Skeletal muscle tissue (tissue), 4 donors: ENCODE data around the gene SH2D2A. TPM values are rescaled to one million over a fixed set of nuclear protein-coding genes. Genes with fewer than 3 reads are reported as not detected.

ENCODE experiments used
- H3K27ac ChIP-seq: one replicate; pipeline ENCODE4 v1.7.0; 2013; ENCODE audit warnings: mild to moderate bottlenecking, low read depth, low read length, inconsistent platforms
- H3K27me3 ChIP-seq, 3 donors: one replicate each; pipeline ENCODE4 v1.7.0; 2013; ENCODE audit warnings: low read length in 3 of 3; ENCODE audit not compliant: control insufficient read depth in 3 of 3, insufficient read depth in 3 of 3
- H3K36me3 ChIP-seq, 3 donors: one replicate each; pipeline ENCODE4 v1.7.0; 2013; ENCODE audit warnings: low read length in 3 of 3; ENCODE audit not compliant: control insufficient read depth in 3 of 3, insufficient read depth in 3 of 3
- H3K4me1 ChIP-seq, 3 donors: one replicate each; pipeline ENCODE4 v1.7.0; 2013; ENCODE audit warnings: low read length in 3 of 3, mild to moderate bottlenecking in 3 of 3; ENCODE audit not compliant: control insufficient read depth in 3 of 3, insufficient read depth in 3 of 3
- H3K4me3 ChIP-seq, 3 donors: one replicate each; pipeline ENCODE4 v1.7.0; 2013; ENCODE audit warnings: low read length in 3 of 3
- H3K9ac ChIP-seq, 3 donors: one replicate each; pipeline ENCODE4 v1.7.0; 2013; ENCODE audit warnings: low read length in 3 of 3, mild to moderate bottlenecking in 3 of 3, moderate library complexity in 2 of 3, low read depth in 1 of 3
- H3K9me3 ChIP-seq, 3 donors: one replicate each; pipeline ENCODE4 v1.7.0; 2013; ENCODE audit warnings: low read length in 3 of 3; ENCODE audit not compliant: control insufficient read depth in 3 of 3
- total RNA-seq: library from RNA; depleted of rRNA; stranded (reverse); fragments of >200 nt; gene quantifications from one replicate; pipeline ENCODE4 v1.2.3, GENCODE V29; 2014
- donor health status: Osteomylitis.

The SH2D2A gene
- not detected for total RNA-seq

DNA sequence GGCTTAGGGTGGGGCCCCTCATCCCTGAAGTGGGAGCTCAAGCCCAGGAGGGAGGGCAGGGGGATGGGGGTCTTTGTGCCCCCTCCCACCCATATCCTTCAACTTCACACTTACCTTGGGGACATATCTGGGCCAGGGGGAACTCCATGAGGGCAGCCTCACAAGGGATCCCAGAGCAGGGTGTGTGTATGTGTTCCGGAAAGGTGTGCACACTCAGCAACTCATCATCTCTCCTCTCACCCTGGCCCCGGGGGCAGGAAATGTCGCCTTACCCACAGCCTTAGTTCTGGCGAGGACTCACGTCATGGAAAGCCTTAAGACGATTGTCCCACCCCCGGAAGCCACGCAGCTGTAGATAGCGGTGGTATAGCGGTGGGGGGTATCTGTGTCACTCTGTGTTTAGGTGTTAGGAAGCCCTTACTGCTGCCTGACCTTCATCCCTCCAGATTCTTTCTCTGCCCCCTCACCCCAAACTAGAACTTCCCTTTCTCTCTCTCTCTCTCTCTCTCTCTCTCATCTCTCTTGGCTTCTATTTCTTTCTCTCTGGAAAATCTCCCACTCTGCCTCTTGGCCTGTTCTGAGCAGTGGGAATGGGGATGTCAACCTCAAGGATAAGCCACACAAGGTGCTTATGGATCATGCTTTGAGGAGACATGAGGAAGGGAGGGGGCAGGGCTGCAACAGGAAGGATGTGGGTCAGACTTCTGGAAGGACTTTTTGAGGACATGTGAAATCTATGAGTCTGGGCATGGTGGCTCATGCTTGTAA lies at the start of gene SH2D2A:
Gene SH2D2A, minus strand, starts transcription at position 288 of the 768 bp plus-strand sequence. Its CDS starts 140 bp downstream, at position 148.
- H3K4me1 ChIP-seq = peaks cover 18 to 26% (median 23%) of the 10 kb centered on the region in 3 donors
- no peaks in the 10 kb centered on the region for H3K9me3 ChIP-seq
- H3K27me3 ChIP-seq = peaks cover 6 to 15% (median 7%) of the 10 kb centered on the region in 3 donors
- no peaks in the 10 kb centered on the region for H3K36me3 ChIP-seq
- peak within 1 kb of the TSS; percentile 43 to 59 (median 54) for H3K9ac ChIP-seq
- peak within 1 kb of the TSS; percentile 32 to 65 (median 54) for H3K4me3 ChIP-seq
- H3K27ac ChIP-seq = peak within 1 kb of the TSS; percentile 70

DNA sequence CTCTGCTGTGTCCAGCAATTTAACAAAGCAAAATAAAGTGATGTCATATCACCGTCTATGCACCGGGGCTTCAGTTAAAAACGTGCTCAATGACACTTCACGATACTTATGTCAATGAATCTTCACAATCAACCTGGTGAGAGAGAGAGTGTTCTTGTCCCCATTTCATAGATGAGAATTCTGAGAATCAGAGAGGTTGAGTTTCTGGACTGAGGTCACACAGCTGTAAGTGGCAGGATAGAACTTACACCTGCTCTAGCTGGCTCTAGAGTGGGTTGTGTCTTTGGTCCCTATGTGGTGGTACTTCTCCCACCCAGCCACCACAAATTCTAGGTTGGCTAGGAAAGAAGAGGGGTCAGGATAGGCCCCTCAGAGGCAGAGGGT lies 49.2 kb upstream of the SH2D2A start:
- Histone ChIP-seq H3K27me3 (peaks cover 31 to 54% (median 43%) of the 10 kb centered on the region in 3 donors), H3K4me1 (no peaks in the 10 kb centered on the region), H3K27ac (no peak overlapping the region), H3K9ac (no peak overlapping the region), H3K36me3 (no peaks in the 10 kb centered on the region), H3K4me3 (no peak overlapping the region), H3K9me3 (no peaks in the 10 kb centered on the region)

DNA sequence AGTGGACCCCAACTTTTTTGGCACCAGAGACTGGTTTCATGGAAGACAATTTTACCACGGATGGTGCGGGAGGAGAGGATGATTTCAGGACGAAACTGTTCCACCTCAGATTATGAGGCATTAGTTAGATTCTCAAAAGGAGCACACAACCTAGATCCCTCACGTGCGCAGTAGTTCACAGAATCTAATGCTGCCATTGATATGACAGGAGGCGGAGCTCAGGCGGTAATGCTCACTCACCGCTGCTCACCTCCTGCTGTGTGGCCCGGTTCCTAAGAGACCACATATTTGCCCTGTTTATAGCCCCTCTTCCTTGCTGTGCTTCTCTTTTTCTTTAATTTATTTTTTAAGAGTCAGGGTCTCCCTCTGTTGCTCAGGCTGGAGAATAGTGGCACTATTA lies 48.6 kb upstream of the SH2D2A start:
- H3K36me3 ChIP-seq = no peaks in the 10 kb centered on the region
- H3K27ac ChIP-seq = no peak overlapping the region
- no peak overlapping the region for H3K9ac ChIP-seq
- peaks cover 35 to 59% (median 47%) of the 10 kb centered on the region in 3 donors for H3K27me3 ChIP-seq
- H3K4me3 ChIP-seq = no peak overlapping the region
- H3K4me1 ChIP-seq = peaks cover 2% of the 10 kb centered on the region in 3 donors
- no peaks in the 10 kb centered on the region for H3K9me3 ChIP-seq

DNA sequence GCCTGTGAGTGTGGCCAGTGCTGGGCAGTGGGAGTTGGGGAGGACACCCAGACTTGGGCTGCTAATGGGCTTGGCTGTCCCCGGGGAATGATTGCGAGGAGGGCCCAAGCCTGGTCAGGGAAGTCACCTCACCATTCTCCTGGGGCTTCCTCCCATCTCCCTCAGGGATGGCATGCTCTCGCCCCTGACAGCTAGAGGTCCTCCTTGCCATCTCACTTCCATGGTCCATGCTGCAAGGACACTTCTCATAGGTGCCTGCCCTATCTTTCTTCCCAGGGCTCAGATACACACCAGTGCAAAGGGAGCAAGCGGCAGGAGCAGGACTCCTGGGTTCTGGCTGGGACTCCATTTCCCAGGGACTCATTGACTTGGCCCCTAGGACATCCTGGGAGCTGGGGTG lies 48.1 kb upstream of the SH2D2A start:
- peaks cover 40 to 64% (median 51%) of the 10 kb centered on the region in 3 donors for H3K27me3 ChIP-seq
- H3K9ac ChIP-seq = no peak overlapping the region
- no peak overlapping the region for H3K27ac ChIP-seq
- H3K36me3 ChIP-seq = no peaks in the 10 kb centered on the region
- H3K9me3 ChIP-seq = no peaks in the 10 kb centered on the region
- H3K4me1 ChIP-seq = peaks cover 6 to 7% (median 6%) of the 10 kb centered on the region in 3 donors
- no peak overlapping the region for H3K4me3 ChIP-seq

DNA sequence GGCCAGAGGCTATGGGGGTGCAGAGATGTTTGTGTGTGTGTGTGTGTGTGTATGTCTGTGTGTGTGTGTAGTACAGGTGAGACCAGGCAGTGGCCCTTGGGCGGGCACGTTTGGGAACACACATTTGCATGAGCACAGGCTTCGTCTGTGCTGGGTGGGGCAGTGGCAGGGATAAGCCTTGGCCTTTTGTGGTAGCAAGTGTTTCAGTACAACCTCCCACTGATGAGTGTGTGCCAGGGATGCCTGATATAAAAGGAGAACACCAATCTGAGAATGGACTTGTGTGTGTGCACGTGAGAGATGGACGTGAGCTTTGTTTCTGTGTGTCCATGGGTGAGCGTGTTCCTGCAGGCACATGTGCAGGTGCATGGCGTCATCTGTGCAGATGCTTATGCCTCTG lies 47.0 kb upstream of the SH2D2A start:
- Histone ChIP-seq H3K4me3 (no peak overlapping the region), H3K9me3 (no peaks in the 10 kb centered on the region), H3K27ac (no peak overlapping the region), H3K9ac (no peak overlapping the region), H3K27me3 (peaks cover 49 to 76% (median 61%) of the 10 kb centered on the region in 3 donors), H3K36me3 (no peaks in the 10 kb centered on the region), H3K4me1 (peaks cover 16 to 17% (median 16%) of the 10 kb centered on the region in 3 donors)

DNA sequence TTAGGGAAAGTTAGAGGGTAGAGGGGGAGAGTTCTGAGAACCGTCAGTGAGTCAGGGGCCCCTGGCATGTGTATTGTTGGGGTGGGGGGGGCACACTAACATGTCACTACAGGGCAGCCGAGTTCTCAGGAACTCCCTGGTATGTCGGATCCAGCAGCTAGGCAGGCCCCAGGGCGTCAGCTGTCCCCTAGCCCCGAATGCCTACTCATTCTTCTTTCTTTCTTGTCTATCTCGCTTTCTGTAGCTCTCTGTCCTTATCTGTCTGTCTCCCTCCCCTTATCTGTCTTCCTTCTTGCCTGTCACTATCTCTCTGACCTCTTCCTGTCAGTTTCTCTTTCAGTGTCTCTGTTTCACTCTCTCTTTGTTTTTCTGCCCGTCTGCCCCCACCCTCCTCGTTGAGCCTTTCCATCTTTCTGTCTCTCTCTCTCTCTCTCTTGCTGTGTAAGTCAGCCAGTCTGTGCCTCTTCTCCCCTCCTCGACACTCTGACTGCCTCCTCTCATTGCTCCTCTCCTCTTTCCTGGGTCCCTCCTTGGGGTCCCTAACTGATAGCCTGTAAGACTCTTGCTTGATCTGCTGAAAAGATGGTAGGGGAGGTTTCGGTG lies 46.5 kb upstream of the SH2D2A start:
- Histone ChIP-seq H3K4me1 (peaks cover 17 to 20% (median 20%) of the 10 kb centered on the region in 3 donors), H3K4me3 (no peak overlapping the region), H3K27me3 (peaks cover 55 to 81% (median 66%) of the 10 kb centered on the region in 3 donors), H3K9me3 (no peaks in the 10 kb centered on the region), H3K9ac (no peak overlapping the region), H3K27ac (no peak overlapping the region), H3K36me3 (no peaks in the 10 kb centered on the region)

DNA sequence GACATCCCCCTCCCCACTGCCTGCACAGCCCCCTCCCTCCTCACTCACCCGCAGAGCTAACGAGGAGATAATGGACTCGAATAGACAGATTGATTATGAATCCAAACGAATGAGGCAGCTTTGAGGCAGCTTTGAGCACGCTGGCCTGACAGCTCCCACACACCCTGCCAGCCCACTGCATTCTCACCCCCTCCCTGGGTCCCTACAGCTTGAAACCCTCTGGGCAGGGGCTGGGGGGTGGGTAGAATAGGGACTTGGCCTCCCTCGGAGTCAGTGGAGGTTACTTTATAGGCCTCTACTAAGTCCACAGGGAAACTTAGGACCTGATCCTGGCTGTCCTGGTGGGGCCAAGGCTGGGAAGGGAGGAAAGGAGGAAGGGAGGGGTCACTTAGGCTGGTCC lies 45.9 kb upstream of the SH2D2A start:
- peaks cover 60 to 86% (median 72%) of the 10 kb centered on the region in 3 donors for H3K27me3 ChIP-seq
- H3K27ac ChIP-seq = no peak overlapping the region
- H3K4me1 ChIP-seq = peaks cover 17 to 20% (median 20%) of the 10 kb centered on the region in 3 donors
- no peak overlapping the region for H3K9ac ChIP-seq
- no peaks in the 10 kb centered on the region for H3K36me3 ChIP-seq
- no peak overlapping the region for H3K4me3 ChIP-seq
- no peaks in the 10 kb centered on the region for H3K9me3 ChIP-seq

DNA sequence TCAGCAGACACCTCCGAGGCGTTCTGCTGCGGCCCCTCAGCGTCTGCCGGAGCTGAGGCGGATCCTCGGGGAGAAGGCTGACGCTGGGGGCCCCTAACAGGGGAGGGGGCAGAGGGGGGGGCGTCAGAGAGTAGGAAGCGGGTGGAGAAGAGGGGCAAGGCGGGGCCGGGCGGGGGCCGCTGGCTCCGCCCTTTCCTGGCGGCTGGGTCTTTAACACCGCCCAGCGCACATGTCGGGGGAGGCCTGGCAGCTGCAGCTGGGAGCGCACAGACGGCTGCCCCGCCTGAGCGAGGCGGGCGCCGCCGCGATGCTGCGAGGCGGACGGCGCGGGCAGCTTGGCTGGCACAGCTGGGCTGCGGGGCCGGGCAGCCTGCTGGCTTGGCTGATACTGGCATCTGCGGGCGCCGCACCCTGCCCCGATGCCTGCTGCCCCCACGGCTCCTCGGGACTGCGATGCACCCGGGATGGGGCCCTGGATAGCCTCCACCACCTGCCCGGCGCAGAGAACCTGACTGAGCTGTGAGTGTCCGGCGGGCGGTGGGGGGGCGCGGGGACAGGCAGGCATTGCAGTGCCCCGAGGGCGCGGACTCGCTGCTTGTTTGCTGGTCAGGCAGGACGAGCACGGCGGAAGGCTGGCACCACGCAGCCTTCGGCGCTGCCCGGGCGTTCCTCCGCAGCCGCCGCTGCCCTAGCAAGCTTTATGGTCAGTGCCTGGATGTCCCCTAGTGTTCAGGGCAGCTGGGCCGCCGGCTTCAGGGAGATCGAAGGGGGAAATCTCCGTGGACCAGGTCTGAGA lies 44.2 kb upstream of the SH2D2A start, which contains the start of gene NTRK1:
Gene NTRK1, plus strand, starts transcription at position 238 of the 796 bp plus-strand sequence. Its CDS starts 70 bp downstream, at position 308.
- H3K9me3 ChIP-seq = no peaks in the 10 kb centered on the region
- H3K36me3 ChIP-seq = no peaks in the 10 kb centered on the region
- no peak within 1 kb of the TSS for H3K27ac ChIP-seq
- H3K4me1 ChIP-seq = peaks cover 17 to 20% (median 20%) of the 10 kb centered on the region in 3 donors
- H3K27me3 ChIP-seq = peaks cover 64 to 84% (median 72%) of the 10 kb centered on the region in 3 donors
- peak within 1 kb of the TSS; percentile 43 to 58 (median 54) for H3K4me3 ChIP-seq
- H3K9ac ChIP-seq = peak within 1 kb of the TSS in 1 of 3 donors; percentile 72

DNA sequence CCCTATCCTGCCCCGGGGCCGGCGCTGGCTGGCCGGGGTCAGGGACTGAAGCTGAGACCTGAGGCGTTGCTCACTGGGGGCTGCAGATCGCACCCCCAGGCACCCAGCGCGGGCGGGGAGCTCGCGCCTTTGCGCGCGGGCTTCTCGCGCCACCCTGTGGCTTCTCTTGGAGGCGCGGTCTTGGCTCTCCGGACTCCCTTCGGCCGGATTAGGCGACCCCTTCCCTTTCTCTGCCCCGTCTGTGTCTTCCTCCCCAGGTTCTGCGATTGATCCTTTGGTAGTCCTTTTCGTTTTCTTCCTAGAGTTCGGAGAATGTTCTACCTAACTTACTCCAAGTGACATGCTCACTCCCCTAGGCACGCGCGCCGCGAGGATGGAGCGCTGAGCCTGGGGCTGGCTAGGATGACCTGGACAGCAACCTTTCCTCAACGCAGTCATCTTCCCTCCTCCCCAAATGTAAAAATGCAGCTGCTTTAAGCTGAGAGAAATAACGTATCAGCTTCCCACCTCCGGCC lies 43.5 kb upstream of the SH2D2A start:
- H3K27me3 ChIP-seq = peaks cover 64 to 82% (median 67%) of the 10 kb centered on the region in 3 donors
- no peak overlapping the region for H3K9ac ChIP-seq
- peak overlapping the region; percentile 43 to 58 (median 54) for H3K4me3 ChIP-seq
- no peaks in the 10 kb centered on the region for H3K9me3 ChIP-seq
- H3K4me1 ChIP-seq = peaks cover 17 to 20% (median 20%) of the 10 kb centered on the region in 3 donors
- no peaks in the 10 kb centered on the region for H3K36me3 ChIP-seq
- H3K27ac ChIP-seq = no peak overlapping the region
